Left hindlimb (tissue), 1 donor: ENCODE data around the gene IGFBP5.
A peak's percentile ranks its signal among the peaks of the same experiment; 100 is the strongest.

ENCODE experiments used
- DNase-seq: peaks from one replicate; pipeline ENCODE4 v3.0.0-alpha.2; 2018

IGFBP5 gene

GRCh38 chr2:216713691-216714336 is 18.5 kb upstream of the IGFBP5 start:
- DNase-seq, result peak; percentile 66

- DNase-seq, result peak; percentile 37
Measured at GRCh38 chr2:216711348-216711747, 16.0 kb upstream of the IGFBP5 start.

GRCh38 chr2:216710551-216711301 is 15.4 kb upstream of the IGFBP5 start:
- peak; percentile 90 for DNase-seq

- DNase-seq, result no peak
Measured at GRCh38 chr2:216702756-216703155, 7.4 kb upstream of the IGFBP5 start.

- DNase-seq, result no peak
Measured at GRCh38 chr2:216701544-216701943, 6.2 kb upstream of the IGFBP5 start.

- peak; percentile 48 for DNase-seq
Measured at GRCh38 chr2:216700781-216701180, 5.4 kb upstream of the IGFBP5 start.

GRCh38 chr2:216700088-216700567 is 4.8 kb upstream of the IGFBP5 start:
- peak; percentile 59 for DNase-seq

- DNase-seq, result peak; percentile 49
Measured at GRCh38 chr2:216698895-216699294, 3.5 kb upstream of the IGFBP5 start.

GRCh38 chr2:216698293-216698692 is 2.9 kb upstream of the IGFBP5 start:
- DNase-seq, result no peak

GRCh38 chr2:216696751-216697560 is 1.6 kb upstream of the IGFBP5 start:
- DNase-seq, result no peak

- no peak for DNase-seq
Measured at GRCh38 chr2:216696321-216696720, 972 bp upstream of the IGFBP5 start.

- peak; percentile 25 for DNase-seq
Measured at GRCh38 chr2:216694826-216695217, 527 bp downstream of the IGFBP5 start.

GRCh38 chr2:216694082-216694825 is 1.1 kb downstream of the IGFBP5 start:
- DNase-seq, result peak; percentile 78

GRCh38 chr2:216693414-216694080 is 1.8 kb downstream of the IGFBP5 start:
- peak; percentile 36 for DNase-seq

GRCh38 chr2:216692636-216693413 is 2.5 kb downstream of the IGFBP5 start:
- peak; percentile 95 for DNase-seq

- DNase-seq, result peak; percentile 92
Measured at GRCh38 chr2:216690853-216691741, 4.3 kb downstream of the IGFBP5 start.

- peak; percentile 45 for DNase-seq
Measured at GRCh38 chr2:216690456-216690852, 4.9 kb downstream of the IGFBP5 start.

- peak; percentile 22 for DNase-seq
Measured at GRCh38 chr2:216689397-216689796, 6.0 kb downstream of the IGFBP5 start.

GRCh38 chr2:216688731-216689340 is 6.5 kb downstream of the IGFBP5 start:
- peak; percentile 33 for DNase-seq

- DNase-seq, result no peak
Measured at GRCh38 chr2:216687646-216688045, 7.7 kb downstream of the IGFBP5 start.
